B cell (primary cell): ENCODE results near the gene NCL.

Experiments
- CTCF ChIP-seq: fragments of 200-600 bp; IDR thresholded peaks from one replicate; pipeline ENCODE4 v1.8.0; 2022; ENCODE audit warnings: antibody characterized with exemption, mild to moderate bottlenecking
- EZH2 ChIP-seq: IDR thresholded peaks from 2 replicates; pipeline ENCODE4 v1.6.1; 2012; ENCODE audit warnings: borderline replicate concordance, low read depth, mild to moderate bottlenecking, moderate library complexity, low read length; ENCODE audit not compliant: insufficient read depth, poor library complexity, severe bottlenecking

- no peak for TF ChIP-seq CTCF
- TF ChIP-seq EZH2 = no peak
Measured at GRCh38 chr2:231463698-231464575, at the start of gene NCL.
